NT2/D1 (cell line): ENCODE data around the gene LRBA.
"Not testable (repeated sequence)": the region's sequence is repeated elsewhere in the genome, so short reads cannot be mapped to it uniquely, and the experiment has no call there.

Source experiments
- SUZ12 ChIP-seq: IDR thresholded peaks from 2 replicates; pipeline ENCODE4 v1.6.1; 2011; ENCODE audit not compliant: insufficient read length, insufficient read depth; ENCODE audit errors: extremely low read depth
- YY1 ChIP-seq: IDR thresholded peaks from 2 replicates; pipeline ENCODE4 v1.6.1; 2011; ENCODE audit not compliant: insufficient read length, insufficient read depth

GRCh38 chr4:151063143-151063542, 48.1 kb upstream of the LRBA start:
- TF ChIP-seq YY1, SUZ12: not testable (repeated sequence)
